GM08714 (cell line): ENCODE results near the gene ACSL5.
"Not testable (repeated sequence)": the region's sequence is repeated elsewhere in the genome, so short reads cannot be mapped to it uniquely, and the experiment has no call there.

Source experiments
- H3K4me3 ChIP-seq: fragments of 200-500 bp; sonication (Bioruptor generic); 2 replicates; pipeline ENCODE4 v1.5.1; 2014; ENCODE audit warnings: mild to moderate bottlenecking, low read length, inconsistent platforms
- ZNF274 ChIP-seq: IDR thresholded peaks from 2 replicates; pipeline ENCODE4 v1.6.1; 2012; ENCODE audit warnings: mild to moderate bottlenecking, low read depth, low read length

The ACSL5 gene

DNA sequence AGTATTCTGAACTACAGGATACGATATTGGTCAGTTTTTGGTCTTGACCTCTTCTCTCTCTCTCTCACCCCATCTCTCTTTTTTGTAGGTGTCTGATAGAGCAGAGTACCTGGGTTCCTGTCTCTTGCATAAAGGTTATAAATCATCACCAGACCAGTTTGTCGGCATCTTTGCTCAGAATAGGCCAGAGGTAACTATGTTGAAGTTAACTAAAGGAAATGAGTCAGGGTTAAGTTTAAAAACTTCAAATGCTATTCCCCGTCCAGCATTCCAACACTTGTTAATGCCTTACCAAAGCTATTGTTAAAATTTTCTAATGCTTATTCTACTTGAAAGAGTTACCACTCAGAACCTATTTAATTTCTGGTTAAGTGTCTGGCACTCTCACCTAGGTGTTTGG, 30.7 kb downstream of the ACSL5 start:
- no peak for TF ChIP-seq ZNF274
- H3K4me3 ChIP-seq: no peak overlapping the region

DNA sequence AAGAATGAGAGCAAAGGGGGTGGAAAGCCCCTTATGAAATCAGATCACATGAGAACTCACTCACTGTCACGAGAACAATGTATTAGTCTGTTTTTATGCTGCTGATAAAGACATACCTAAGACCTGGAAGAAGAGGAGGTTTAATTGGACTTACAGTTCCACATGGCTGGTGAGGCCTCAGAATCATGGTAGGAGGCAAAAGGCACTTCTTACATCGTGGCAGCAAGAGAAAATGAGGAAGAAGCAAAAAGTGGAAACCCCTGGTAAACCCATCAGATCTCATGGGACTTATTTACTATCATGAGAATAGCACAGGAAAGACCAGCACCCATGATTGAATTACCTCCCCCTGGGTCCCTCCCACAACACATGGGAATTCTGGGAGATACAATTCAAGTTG, 32.9 kb downstream of the ACSL5 start:
- not testable (repeated sequence) for H3K4me3 ChIP-seq

DNA sequence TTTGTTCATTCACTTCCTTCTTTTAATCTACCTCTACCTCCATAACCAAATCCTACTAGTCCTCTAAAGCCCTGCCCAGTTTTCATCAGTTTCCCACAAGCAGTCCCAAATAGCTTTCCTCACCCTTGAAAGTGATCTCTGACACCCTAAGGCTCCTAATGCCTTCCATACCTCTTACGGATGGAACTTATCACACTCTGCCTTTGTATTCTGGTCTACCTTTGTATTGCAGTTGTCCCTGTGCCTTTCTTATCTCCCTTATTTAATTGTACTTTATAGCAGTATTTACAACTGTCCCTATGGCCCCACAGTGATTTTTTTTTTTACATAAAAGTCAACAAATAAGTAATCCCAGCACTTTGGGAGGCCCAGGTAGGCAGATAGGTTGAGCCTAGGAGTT, 33.8 kb downstream of the ACSL5 start:
- TF ChIP-seq ZNF274: no peak
- no peak overlapping the region for H3K4me3 ChIP-seq

DNA sequence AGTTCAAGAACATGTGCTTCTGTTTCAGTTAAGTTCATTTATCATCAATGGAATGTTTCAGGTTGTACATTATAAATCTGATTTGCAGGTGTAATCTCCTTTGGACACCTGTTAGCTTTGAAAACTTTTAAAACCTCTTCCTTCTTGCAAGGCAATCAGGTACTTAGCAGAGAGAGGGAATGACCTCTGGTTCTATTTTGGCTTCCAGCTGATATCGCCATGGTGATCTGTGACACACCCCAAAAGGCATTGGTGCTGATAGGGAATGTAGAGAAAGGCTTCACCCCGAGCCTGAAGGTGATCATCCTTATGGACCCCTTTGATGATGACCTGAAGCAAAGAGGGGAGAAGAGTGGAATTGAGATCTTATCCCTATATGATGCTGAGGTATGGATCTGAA, 35.4 kb downstream of the ACSL5 start:
- no peak for TF ChIP-seq ZNF274

DNA sequence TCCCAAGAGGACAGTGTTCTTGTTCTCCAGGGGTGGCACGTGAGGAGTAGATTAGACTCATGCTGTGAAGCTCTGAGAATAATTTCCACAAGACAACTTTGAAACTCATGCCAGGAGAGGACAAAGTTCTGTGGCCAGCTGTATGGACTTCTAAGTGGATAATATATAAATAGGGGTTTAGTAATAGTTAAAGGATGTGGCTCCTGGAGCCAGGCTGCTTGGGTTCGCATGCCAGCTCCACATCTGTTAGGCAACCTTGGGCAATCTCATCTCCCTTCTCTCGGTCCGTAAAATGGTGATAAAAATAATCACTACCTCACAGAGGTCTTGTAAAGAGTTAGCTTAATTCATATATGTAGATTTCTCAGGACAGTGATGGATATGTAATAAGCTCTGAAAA, 35.8 kb downstream of the ACSL5 start:
- no peak for TF ChIP-seq ZNF274
- H3K4me3 ChIP-seq: no peak overlapping the region

More for the DNA sequence above, 35.4 kb downstream of the ACSL5 start:
- H3K4me3 ChIP-seq: no peak overlapping the region

DNA sequence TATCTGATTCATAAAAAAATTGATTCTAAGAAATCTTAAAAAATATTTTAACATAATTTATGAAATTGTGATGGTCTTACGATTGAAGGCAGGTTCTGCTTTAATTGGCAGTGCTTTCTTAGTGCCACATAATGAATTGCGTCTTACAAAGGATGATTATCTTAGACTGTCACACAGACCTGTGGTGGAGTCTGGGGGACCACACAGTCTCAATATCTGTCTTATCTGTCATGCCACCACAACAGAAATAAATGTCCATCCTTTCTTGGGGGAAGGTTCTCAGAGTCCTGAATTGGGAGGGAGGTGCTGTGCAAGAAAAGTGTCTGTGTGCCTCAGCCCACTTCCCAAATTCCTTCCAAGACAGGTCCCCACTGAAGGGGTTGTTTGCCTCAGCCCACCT, 38.8 kb downstream of the ACSL5 start:
- no peak overlapping the region for H3K4me3 ChIP-seq
- no peak for TF ChIP-seq ZNF274

DNA sequence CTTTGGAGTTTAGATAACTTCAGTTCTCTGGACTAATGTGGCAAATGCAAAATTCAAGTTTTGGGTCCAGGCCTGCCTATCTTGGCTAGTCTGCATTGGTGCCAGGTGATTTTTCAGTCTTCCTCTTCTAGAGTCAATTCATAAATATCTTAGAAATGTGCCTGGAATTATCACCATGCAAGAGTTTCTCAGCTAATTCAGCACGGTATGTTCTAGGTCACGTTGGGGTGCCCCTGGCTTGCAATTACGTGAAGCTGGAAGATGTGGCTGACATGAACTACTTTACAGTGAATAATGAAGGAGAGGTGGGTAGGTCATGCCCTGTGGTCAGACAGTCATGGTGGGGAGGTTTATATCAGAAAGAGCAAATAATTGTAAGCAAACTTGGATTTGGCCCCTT, 47.8 kb downstream of the ACSL5 start:
- no peak for TF ChIP-seq ZNF274
- H3K4me3 ChIP-seq: no peak overlapping the region

DNA sequence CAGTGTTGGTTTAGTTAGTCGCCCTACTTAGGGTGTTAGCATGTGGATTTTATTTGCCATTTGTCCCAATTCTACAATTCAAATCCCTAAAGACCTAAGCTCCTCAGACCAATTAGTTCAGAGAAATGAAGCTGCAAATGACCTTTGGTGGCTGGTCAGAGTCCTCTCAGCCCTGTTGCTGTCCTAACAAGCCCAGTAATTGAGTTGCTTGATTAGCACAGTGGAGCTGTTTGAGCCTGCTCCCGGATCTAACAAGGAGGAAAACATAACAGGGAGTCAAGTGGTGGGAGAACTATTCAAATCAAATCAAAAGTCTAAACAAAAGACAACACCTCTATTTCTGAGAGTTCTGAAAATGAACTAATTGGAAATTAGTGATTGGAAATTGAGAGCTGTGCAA, 50.7 kb downstream of the ACSL5 start:
- TF ChIP-seq ZNF274: no peak
- no peak overlapping the region for H3K4me3 ChIP-seq

DNA sequence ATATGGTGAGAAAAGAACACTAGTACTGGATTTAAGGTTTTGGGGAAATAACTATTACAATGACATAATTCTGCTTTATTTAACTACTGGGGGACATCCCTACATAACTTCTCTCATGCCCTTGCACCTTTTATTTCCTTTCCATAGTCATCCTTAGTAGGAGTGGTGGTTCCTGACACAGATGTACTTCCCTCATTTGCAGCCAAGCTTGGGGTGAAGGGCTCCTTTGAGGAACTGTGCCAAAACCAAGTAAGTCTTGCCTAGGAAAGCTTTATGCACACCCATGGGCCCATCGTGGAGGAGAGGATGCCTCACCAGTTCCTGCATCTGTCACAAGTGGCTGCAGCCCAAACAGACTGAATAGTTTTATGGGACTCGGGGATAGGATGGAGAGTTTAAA, 52.2 kb downstream of the ACSL5 start:
- TF ChIP-seq ZNF274: no peak
- no peak overlapping the region for H3K4me3 ChIP-seq

DNA sequence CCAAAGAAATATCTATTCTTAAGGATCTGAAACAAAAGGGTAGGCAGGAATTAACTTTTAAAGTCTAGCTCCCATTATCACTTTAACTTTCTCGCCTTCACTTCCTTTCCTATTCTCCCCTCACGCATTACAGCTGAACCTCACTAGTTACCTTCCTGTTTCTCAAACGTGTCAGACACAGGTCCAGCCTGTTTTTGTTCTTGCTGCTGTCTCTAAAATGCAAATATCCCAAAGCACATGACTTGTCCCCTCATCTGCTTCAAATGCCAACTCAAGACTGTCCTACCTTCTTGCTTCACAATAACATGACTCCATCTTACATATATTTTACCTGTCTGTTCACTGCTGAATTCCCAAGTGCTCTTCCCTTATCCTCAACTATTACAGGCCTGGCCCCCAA, 55.2 kb downstream of the ACSL5 start:
- no peak for TF ChIP-seq ZNF274
- H3K4me3 ChIP-seq: no peak overlapping the region

DNA sequence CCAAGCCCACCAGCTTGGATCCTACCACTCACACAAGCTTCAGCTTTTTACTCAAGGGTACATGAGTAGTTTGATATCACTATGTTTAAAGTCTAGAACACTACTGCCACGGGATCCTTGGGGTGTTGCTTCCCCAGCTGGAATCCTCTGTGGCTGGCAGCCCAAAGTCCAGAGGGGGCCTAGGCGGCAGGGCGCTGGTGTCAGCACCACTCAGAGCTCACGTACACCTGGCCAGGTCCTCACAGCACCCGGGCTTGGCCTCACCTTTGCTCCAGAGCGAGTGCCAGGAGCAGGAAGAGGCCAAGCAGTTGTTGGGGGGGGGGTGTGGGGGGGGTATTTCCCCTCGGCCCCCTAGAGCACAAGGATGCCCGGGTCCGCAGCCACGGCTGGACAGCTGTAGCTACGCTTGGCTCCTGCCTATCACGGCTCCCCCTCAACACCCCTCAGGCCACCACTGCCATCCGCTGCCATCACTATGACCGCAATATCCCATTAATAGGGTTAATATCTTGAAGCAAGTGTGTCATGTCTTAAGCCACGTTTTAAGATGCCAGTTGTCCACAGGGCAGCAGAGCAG, 55.8 kb downstream of the ACSL5 start:
- H3K4me3 ChIP-seq: no peak overlapping the region

DNA sequence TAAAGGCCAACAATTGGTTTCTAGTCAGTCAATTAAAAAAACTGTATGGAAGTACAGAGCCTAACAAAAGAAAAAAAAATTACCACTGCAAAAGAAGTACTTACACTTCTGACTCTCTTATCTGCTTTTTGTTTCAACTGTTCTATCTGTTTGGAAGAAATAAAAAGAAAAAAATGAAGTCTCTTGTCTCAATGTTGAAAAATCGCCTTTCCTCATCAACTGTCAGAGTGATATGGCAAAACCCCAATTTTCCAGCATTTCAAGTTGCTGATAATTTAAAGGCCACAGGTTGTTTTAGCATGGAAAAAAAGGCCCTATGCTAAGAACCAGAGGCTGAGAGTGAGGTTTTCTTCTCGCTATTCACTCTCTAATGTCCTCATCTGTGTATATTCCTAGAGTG, 59.2 kb downstream of the ACSL5 start:
- TF ChIP-seq ZNF274: no peak
- H3K4me3 ChIP-seq: no peak overlapping the region

More for the DNA sequence above, 55.8 kb downstream of the ACSL5 start:
- TF ChIP-seq ZNF274: no peak

DNA sequence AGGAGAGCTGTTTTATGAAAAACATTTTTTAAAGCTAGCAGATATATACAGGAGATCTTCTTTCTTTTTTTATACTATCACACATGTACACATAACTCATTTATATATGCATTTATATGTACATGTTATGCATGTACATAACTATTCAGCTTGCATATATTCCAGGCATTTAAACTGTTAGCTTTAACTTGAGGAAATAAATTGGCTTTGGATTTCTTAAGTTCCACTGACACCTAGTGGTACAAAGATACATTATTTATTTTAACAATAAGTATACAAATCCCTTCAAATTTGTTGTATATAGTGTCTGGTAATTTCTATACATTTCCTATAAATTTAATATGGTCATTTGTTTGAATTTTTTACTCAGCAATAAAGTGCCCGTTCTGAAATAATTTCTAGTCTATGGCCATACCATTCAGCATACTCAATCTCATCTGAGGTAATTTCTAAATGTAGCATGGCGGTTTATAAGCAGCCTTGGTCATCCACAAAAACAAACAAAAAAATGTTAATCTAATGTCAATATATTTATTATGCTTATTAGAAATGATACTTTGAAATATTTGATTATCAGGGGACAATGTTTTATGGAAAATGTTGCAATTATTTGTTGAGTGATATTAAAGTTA, 61.2 kb downstream of the ACSL5 start:
- H3K4me3 ChIP-seq: no peak overlapping the region
- TF ChIP-seq ZNF274: no peak

DNA sequence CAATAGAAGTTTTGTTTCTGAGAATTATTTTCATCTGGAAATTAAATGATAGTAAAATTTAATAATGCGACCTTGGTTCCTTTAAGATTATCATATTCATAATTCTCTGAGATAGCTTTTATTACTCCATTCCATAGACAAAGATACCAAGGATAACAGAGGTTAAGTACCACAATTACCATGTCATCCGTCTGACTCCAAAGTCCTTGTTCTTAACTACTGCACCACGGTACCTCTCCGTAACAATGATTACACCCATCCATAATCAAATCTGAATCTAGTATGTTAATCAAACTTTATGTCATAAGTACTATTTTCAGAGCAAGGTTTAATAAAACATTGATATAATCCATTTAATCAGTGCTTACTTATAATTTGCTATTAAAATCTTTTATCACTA, 64.4 kb downstream of the ACSL5 start:
- no peak overlapping the region for H3K4me3 ChIP-seq
- no peak for TF ChIP-seq ZNF274

DNA sequence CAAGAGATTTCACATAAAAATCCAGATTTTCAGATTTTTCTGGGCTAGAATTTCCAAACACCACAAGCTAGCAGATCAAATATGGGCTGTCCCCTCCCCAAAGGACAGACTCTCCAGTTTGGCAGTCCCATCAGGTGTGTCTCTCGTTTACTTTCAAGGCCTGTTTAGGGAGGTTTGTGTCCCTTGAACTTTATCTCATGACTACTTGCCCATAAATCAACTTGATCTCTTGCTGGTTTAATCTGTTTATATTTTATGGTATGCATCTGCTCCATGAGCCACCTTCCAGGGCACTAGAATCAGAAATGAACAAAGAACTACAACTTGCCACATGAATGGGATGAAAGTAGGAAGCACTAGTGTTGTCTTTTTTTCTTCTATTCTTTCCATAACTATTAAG, 67.6 kb downstream of the ACSL5 start:
- no peak for TF ChIP-seq ZNF274
- no peak overlapping the region for H3K4me3 ChIP-seq

DNA sequence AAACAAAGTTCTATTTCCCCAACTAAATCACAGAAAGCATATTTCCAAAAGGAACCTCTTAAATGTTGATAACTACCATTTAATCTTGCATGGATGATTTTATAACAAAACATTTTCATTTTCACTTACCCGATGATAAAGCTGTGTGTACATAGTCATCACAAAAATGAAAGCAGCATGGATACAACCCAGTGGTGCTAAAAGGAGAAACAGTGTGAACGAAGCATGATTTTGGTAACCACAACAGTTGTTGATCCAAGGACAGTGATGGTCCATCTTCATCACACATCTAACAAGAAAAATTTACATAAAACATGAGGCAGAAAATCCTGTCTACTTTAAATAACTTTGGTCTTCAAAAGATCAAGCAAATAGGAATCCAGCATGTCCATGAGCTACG, 68.1 kb downstream of the ACSL5 start:
- no peak overlapping the region for H3K4me3 ChIP-seq
- TF ChIP-seq ZNF274: no peak
